ENCODE measurements around the gene GFPT1. TPM values are rescaled to one million over a fixed set of nuclear protein-coding genes. Genes with fewer than 3 reads are reported as not detected.

GFPT1 gene
- total and polyA plus RNA-seq, 8 donors = 4.1 to 107 (median 17.4) TPM

DNA sequence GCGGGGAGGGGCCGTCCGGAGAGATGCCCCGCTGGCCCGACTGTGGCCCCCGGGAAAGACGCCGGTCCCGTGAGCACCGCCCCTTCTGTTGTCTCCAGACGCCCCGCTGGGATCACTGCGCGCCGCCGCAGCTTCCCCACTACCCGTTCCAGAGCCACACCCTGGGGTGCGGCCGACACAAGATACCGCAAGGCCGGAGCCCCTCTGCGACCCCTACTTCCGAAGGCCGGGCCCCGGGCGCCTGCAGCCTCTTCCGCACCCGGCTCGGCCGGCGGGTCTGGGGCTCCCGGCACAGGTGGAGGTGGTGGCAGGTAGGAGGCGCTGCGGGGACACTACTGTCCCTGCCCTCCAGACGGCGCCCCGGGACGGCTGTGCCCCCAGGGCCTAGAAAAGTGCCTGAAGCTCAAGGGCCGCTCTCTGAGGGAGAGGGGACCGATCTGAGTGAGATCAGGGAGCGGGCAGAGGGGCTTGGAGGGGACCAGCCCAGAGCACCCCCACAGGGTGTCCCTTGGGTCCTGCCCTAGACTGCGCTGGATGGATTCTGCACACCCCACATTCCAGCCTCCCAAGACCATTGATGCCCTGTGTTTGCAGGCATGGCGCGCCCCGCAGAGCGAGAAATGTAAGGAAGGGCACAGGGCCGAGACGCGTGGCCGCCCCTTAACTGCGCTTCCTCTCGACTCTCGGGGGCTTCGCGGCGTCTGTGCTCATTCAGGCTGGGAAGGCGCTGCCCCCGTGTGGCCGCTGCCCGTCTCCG lies 80.0 kb downstream of the GFPT1 start:
- WGBS, 5 donors = 0 to 1% (median 1%) methylated on average over 25 to 61 of the region's 61 CpGs
- peaks cover 29 to 59% (median 50%) of the 10 kb centered on the region in 4 donors for H3K4me1 ChIP-seq

DNA sequence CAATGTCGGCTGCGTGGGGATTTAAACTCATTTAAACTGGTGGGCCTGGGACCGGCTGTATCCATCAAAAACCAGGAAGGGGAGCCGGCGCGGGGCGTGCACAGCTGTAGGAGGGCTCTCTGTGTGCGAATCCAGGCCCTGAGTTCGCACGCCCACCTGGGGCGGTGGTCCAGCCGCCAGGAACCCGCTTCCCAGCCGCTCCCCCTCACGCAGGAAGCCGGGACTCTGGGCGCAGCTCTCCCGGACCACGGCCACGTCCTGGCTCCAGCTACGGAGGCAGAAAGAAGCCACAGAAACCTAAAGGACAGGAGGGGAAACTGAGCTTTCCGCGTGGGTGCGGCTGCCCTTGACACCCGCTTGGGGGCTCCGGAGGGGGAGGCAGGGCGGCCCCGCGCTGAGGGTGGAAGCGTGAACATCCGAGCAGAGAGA lies 80.6 kb downstream of the GFPT1 start:
- no peaks in the 10 kb centered on the region for H3K36me3 ChIP-seq
- peaks cover 0 to 5% (median 3%) of the 10 kb centered on the region in 4 donors for H3K9me3 ChIP-seq
- intact Hi-C loops (cut with DNase I; ENCODE audit: low total_unique reads) = loop anchor here (5.0 kb wide), 1 partner anchor 279 kb away; no protein-coding TSS in a partner anchor
- H3K27me3 ChIP-seq = peaks cover 0 to 25% (median 6%) of the 10 kb centered on the region in 3 donors
- TF ChIP-seq, protein P1, sequence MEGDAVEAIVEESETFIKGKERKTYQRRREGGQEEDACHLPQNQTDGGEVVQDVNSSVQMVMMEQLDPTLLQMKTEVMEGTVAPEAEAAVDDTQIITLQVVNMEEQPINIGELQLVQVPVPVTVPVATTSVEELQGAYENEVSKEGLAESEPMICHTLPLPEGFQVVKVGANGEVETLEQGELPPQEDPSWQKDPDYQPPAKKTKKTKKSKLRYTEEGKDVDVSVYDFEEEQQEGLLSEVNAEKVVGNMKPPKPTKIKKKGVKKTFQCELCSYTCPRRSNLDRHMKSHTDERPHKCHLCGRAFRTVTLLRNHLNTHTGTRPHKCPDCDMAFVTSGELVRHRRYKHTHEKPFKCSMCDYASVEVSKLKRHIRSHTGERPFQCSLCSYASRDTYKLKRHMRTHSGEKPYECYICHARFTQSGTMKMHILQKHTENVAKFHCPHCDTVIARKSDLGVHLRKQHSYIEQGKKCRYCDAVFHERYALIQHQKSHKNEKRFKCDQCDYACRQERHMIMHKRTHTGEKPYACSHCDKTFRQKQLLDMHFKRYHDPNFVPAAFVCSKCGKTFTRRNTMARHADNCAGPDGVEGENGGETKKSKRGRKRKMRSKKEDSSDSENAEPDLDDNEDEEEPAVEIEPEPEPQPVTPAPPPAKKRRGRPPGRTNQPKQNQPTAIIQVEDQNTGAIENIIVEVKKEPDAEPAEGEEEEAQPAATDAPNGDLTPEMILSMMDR (IDR thresholded peaks at IDR 0.05) = no peak
- no peak for TF ChIP-seq EP300 (IDR thresholded peaks at IDR 0.05)
- no peak for TF ChIP-seq POLR2A (IDR thresholded peaks at IDR 0.05)
- no peak for TF ChIP-seq POLR2AphosphoS5 (IDR thresholded peaks at IDR 0.05)
- peak overlapping the region; percentile 51 to 61 (median 57) for H3K4me3 ChIP-seq
- DNase-seq = peak in 1 of 2 donors; percentile 72
- H3K4me1 ChIP-seq = peaks cover 29 to 59% (median 50%) of the 10 kb centered on the region in 4 donors
- WGBS, 5 donors = 1 to 3% (median 1%) methylated on average over 13 to 31 of the region's 31 CpGs
- H3K27ac ChIP-seq = peak overlapping the region; percentile 45 to 74 (median 73)

More for the DNA sequence above, 80.0 kb downstream of the GFPT1 start:
- Histone ChIP-seq H3K9me3 (peaks cover 0 to 5% (median 3%) of the 10 kb centered on the region in 4 donors), H3K27me3 (peaks cover 0 to 25% (median 6%) of the 10 kb centered on the region in 3 donors), H3K4me3 (peak overlapping the region; percentile 51 to 61 (median 57)), H3K36me3 (no peaks in the 10 kb centered on the region), H3K27ac (peak overlapping the region; percentile 4 to 74 (median 73))
- TF ChIP-seq POLR2A (IDR thresholded peaks at IDR 0.05) (no peak), EP300 (IDR thresholded peaks at IDR 0.05) (no peak), POLR2AphosphoS5 (IDR thresholded peaks at IDR 0.05) (peak in 1 of 3 donors; percentile 50)
- TF ChIP-seq, protein P1 (IDR thresholded peaks at IDR 0.05) = peak in 5 of 7 experiments; percentile 29 to 80 (median 71)
- peak; percentile 73 to 95 for DNase-seq
- intact Hi-C loops (cut with DNase I; ENCODE audit: low total_unique reads) = loop anchor here (5.0 kb wide), 1 partner anchor 280 kb away; no protein-coding TSS in a partner anchor

DNA sequence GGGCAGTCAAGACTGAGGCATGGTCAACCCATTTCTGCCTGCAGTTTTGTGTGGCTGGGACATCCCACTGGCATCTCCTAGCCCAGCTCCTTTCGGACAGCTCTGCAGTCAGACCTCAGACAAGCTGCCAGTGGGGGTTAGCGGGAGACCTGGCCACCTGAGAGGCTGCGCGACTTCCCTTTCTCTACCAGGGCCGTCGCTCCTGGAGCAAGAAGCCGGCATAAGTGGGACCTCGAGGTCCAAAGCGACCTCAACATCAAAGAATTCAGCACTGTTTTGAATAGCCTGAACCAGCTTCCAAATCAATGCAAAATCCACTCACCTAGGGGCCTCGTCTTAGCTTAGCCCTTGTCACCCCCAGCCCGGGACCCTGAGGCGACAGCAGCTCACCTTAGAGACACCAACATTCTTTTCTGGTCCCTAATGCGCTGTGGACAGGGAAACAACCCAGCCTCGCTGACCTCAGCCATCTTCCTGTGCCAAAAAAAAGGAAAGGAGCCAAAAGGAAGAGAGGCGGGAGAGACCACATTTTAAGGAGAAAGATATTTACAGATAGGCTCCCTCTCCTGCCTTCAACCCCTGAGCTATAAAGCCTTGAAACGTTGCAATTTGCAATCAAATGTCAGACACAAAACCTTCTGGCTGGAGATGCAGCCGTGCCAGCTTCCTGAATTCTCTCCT lies 81.2 kb downstream of the GFPT1 start:
- intact Hi-C loops (cut with DNase I; ENCODE audit: low total_unique reads) = loop anchor here (5.0 kb wide), 1 partner anchor 279 kb away; no protein-coding TSS in a partner anchor
- Histone ChIP-seq H3K27ac (peak overlapping the region; percentile 45 to 74 (median 73)), H3K9me3 (peaks cover 0 to 5% (median 3%) of the 10 kb centered on the region in 4 donors), H3K27me3 (peaks cover 0 to 25% (median 6%) of the 10 kb centered on the region in 3 donors), H3K4me3 (peak overlapping the region; percentile 51 to 61 (median 57)), H3K36me3 (no peaks in the 10 kb centered on the region), H3K4me1 (peaks cover 29 to 53% (median 47%) of the 10 kb centered on the region in 4 donors)
- 34 to 44% (median 39%) methylated on average over 16 to 17 of the region's 17 CpGs for WGBS, 5 donors
- peak in 1 of 2 donors; percentile 29 for DNase-seq
- TF ChIP-seq EP300 (IDR thresholded peaks at IDR 0.05) (no peak), POLR2A (IDR thresholded peaks at IDR 0.05) (no peak)

DNA sequence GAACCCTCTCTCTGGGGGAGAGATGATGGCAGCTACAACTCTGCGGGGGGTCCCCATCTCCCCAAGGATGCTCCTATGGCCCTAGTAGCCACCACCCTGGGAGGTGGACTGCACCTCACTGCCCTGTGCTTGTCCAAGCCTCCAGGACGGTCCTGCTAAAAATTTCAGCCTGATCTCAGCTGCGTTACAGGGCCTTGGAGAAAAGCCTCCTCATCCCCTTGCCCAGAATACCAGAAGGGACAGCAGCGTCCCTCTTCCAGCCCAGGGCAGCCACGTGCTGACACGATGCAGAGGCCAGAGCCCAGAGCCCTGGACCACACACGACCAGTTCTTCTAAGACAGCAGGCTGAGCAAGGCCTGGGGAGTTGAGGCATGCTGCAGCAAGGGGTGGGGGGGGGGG lies 81.9 kb downstream of the GFPT1 start:
- TF ChIP-seq POLR2A (IDR thresholded peaks at IDR 0.05) = no peak
- no peak for TF ChIP-seq EP300 (IDR thresholded peaks at IDR 0.05)
- no peak for TF ChIP-seq POLR2AphosphoS5 (IDR thresholded peaks at IDR 0.05)
- TF ChIP-seq, protein P1 (IDR thresholded peaks at IDR 0.05) = no peak
- intact Hi-C loops (cut with DNase I; ENCODE audit: low total_unique reads) = loop anchor here (5.0 kb wide), 1 partner anchor 278 kb away; no protein-coding TSS in a partner anchor
- Histone ChIP-seq H3K9me3 (peaks cover 0 to 5% (median 3%) of the 10 kb centered on the region in 4 donors), H3K36me3 (no peaks in the 10 kb centered on the region), H3K4me1 (peaks cover 26 to 47% (median 41%) of the 10 kb centered on the region in 4 donors), H3K4me3 (no peak overlapping the region), H3K27me3 (peaks cover 0 to 25% (median 6%) of the 10 kb centered on the region in 3 donors), H3K27ac (no peak overlapping the region)
- DNase-seq = no peak
- WGBS, 5 donors = 72 to 93% (median 82%) methylated on average over 5 to 7 of the region's 7 CpGs

Data from stomach (tissue), 9 donors.